ENCODE measurements around the gene CCDC15. TPM values are rescaled to one million over a fixed set of nuclear protein-coding genes. Genes with fewer than 3 reads are reported as not detected.
"Not testable (repeated sequence)": the region's sequence is repeated elsewhere in the genome, so short reads cannot be mapped to it uniquely, and the experiment has no call there.

Gene CCDC15
- total RNA-seq, 1 experiment from 2014 or later, result 2.8 TPM

- no peak for DNase-seq
- no peak for TF ChIP-seq CTCF (conservative IDR thresholded peaks at IDR 0.05)
- Histone ChIP-seq H3K18ac (ENCODE audit: insufficient read length, low read depth, low read length) (no peak overlapping the region), H2BK5ac (ENCODE audit: insufficient read length, low read length) (no peak overlapping the region), H2BK120ac (ENCODE audit: low read depth, low read length, poor library complexity, severe bottlenecking) (no peak overlapping the region), H3K56ac (ENCODE audit: insufficient read length, low read depth, low read length) (no peak overlapping the region), H4K5ac (ENCODE audit: insufficient read length, low read depth, low read length) (no peak overlapping the region), H4K91ac (ENCODE audit: insufficient read length, low read depth, low read length) (no peak overlapping the region), H3K4me2 (ENCODE audit: insufficient read depth, insufficient read length, low read length) (no peak overlapping the region), H3K27ac (ENCODE audit: insufficient read length, low read depth, low read length) (no peak overlapping the region), H3K4ac (ENCODE audit: low read depth, low read length) (no peak overlapping the region), H3K23ac (ENCODE audit: insufficient read length, low read depth, low read length) (no peak overlapping the region), H2BK15ac (ENCODE audit: low read depth, low read length) (no peak overlapping the region), H3K79me1 (ENCODE audit: insufficient read depth, low read depth, low read length, poor library complexity, severe bottlenecking) (no peaks in the 10 kb centered on the region), H3K27me3 (ENCODE audit: insufficient read depth, low read length) (no peaks in the 10 kb centered on the region), H2AFZ (ENCODE audit: low read length) (no peak overlapping the region), H3K9ac (ENCODE audit: extremely low read depth, insufficient read length, low read length) (no peak overlapping the region), H4K8ac (replicated peaks; ENCODE audit: insufficient read length, low read depth, low read length) (no peak overlapping the region), H3K23me2 (ENCODE audit: insufficient read length, low read depth, low read length, poor library complexity, severe bottlenecking) (no peaks in the 10 kb centered on the region), H2AK5ac (ENCODE audit: insufficient read length, low read length) (no peak overlapping the region), H2BK20ac (ENCODE audit: low read depth, low read length, poor library complexity, severe bottlenecking) (no peak overlapping the region), H3K4me1 (ENCODE audit: insufficient read depth, low read length) (no peaks in the 10 kb centered on the region; the same call in 1 of the 2 replicates), H3T11ph (ENCODE audit: low read length) (no peak overlapping the region), H4K20me1 (ENCODE audit: control insufficient read depth, insufficient read depth, insufficient read length) (no peaks in the 10 kb centered on the region), H3K9me3 (ENCODE audit: control insufficient read depth, low read depth, low read length) (no peaks in the 10 kb centered on the region), H3K14ac (ENCODE audit: insufficient read depth, low read length) (no peak overlapping the region), H2BK12ac (ENCODE audit: insufficient read length, low read depth, low read length) (no peak overlapping the region), H3K79me2 (ENCODE audit: insufficient read depth, low read length) (no peaks in the 10 kb centered on the region)
- H3K36me3 Mint-ChIP-seq (ENCODE audit: insufficient read depth in 1 of 3, low read depth in 3 of 3), result peaks cover 0 to 5% (median 0%) of the 10 kb centered on the region in 3 experiments; a peak in 3 of 7 replicates
- no peaks in the 10 kb centered on the region; the same call in 1 of the 2 replicates for H3K27me3 Mint-ChIP-seq (ENCODE audit: low read depth)
- WGBS (ENCODE audit: extremely low coverage, insufficient read length, low lambda C conversion rate), result no CpG with 5 or more reads among the region's 2 CpGs
- H3K9me3 Mint-ChIP-seq, result peaks cover 7 to 10% of the 10 kb centered on the region in 2 experiments; a peak in 3 of 5 replicates
- no peak overlapping the region for H3K4me3 Mint-ChIP-seq
- no peaks in the 10 kb centered on the region for H3K4me1 Mint-ChIP-seq
- no peak overlapping the region for H3K27ac Mint-ChIP-seq
Measured at GRCh38 chr11:125025968-125026367, 72.0 kb downstream of the CCDC15 start.

GRCh38 chr11:125029431-125029830 is 75.4 kb downstream of the CCDC15 start:
- H2BK12ac ChIP-seq (ENCODE audit: insufficient read length, low read depth, low read length); H3K27ac ChIP-seq (ENCODE audit: insufficient read length, low read depth, low read length); H4K8ac ChIP-seq (replicated peaks; ENCODE audit: insufficient read length, low read depth, low read length); H3K14ac ChIP-seq (ENCODE audit: insufficient read depth, low read length); H4K20me1 ChIP-seq (ENCODE audit: control insufficient read depth, insufficient read depth, insufficient read length); H3K23ac ChIP-seq (ENCODE audit: insufficient read length, low read depth, low read length); H2AK5ac ChIP-seq (ENCODE audit: insufficient read length, low read length); H3K56ac ChIP-seq (ENCODE audit: insufficient read length, low read depth, low read length); H4K5ac ChIP-seq (ENCODE audit: insufficient read length, low read depth, low read length); H3K27me3 Mint-ChIP-seq (ENCODE audit: low read depth); H3K4ac ChIP-seq (ENCODE audit: low read depth, low read length); H3K23me2 ChIP-seq (ENCODE audit: insufficient read length, low read depth, low read length, poor library complexity, severe bottlenecking); DNase-seq; H2BK5ac ChIP-seq (ENCODE audit: insufficient read length, low read length); H3T11ph ChIP-seq (ENCODE audit: low read length); H3K4me3 Mint-ChIP-seq; H4K91ac ChIP-seq (ENCODE audit: insufficient read length, low read depth, low read length); H3K4me1 ChIP-seq (ENCODE audit: insufficient read depth, low read length); H3K4me2 ChIP-seq (ENCODE audit: insufficient read depth, insufficient read length, low read length); H3K27me3 ChIP-seq (ENCODE audit: insufficient read depth, low read length); H2BK20ac ChIP-seq (ENCODE audit: low read depth, low read length, poor library complexity, severe bottlenecking); H3K27ac Mint-ChIP-seq; H3K18ac ChIP-seq (ENCODE audit: insufficient read length, low read depth, low read length); H3K79me1 ChIP-seq (ENCODE audit: insufficient read depth, low read depth, low read length, poor library complexity, severe bottlenecking); H3K9ac ChIP-seq (ENCODE audit: extremely low read depth, insufficient read length, low read length); H2BK120ac ChIP-seq (ENCODE audit: low read depth, low read length, poor library complexity, severe bottlenecking); H3K79me2 ChIP-seq (ENCODE audit: insufficient read depth, low read length); H3K9me3 ChIP-seq (ENCODE audit: control insufficient read depth, low read depth, low read length); H2AFZ ChIP-seq (ENCODE audit: low read length); H3K4me1 Mint-ChIP-seq; H2BK15ac ChIP-seq (ENCODE audit: low read depth, low read length): not testable (repeated sequence)
- Mint-ChIP-seq H3K36me3 (ENCODE audit: insufficient read depth in 1 of 3, low read depth in 3 of 3) (peaks cover 0 to 16% (median 11%) of the 10 kb centered on the region in 3 experiments; a peak in 5 of 7 replicates), H3K9me3 (peaks cover 20 to 21% of the 10 kb centered on the region in 2 experiments; a peak in 4 of 5 replicates)
- no CpG with 5 or more reads among the region's 1 CpG for WGBS (ENCODE audit: extremely low coverage, insufficient read length, low lambda C conversion rate)
